Effector memory CD4-positive, alpha-beta T cell (primary cell): ENCODE data around the gene AHCYL1.

Experiments used
- DNase-seq, 3 donors: peaks; one replicate each; pipeline ENCODE4 v3.0.0-alpha.2; 2020
- H3K27ac ChIP-seq: 2 replicates; pipeline ENCODE4 v1.7.0; 2013; ENCODE audit warnings: mild to moderate bottlenecking, low read length, moderate library complexity; ENCODE audit not compliant: insufficient read depth, poor library complexity, severe bottlenecking
- H3K27me3 ChIP-seq: replicated peaks from 2 replicates; pipeline ENCODE4 v1.7.0; 2013; ENCODE audit warnings: mild to moderate bottlenecking, low read length; ENCODE audit not compliant: insufficient read depth, control insufficient read depth, poor library complexity, severe bottlenecking
- H3K36me3 ChIP-seq: 2 replicates; pipeline ENCODE4 v1.7.0; 2013; ENCODE audit warnings: mild to moderate bottlenecking, low read length, moderate library complexity; ENCODE audit not compliant: control insufficient read depth, insufficient read depth
- H3K4me1 ChIP-seq: 2 replicates; pipeline ENCODE4 v1.7.0; 2013; ENCODE audit warnings: low read length, mild to moderate bottlenecking; ENCODE audit not compliant: control insufficient read depth, insufficient read depth, poor library complexity, severe bottlenecking
- H3K4me3 ChIP-seq: 2 replicates; pipeline ENCODE4 v1.7.0; 2013; ENCODE audit warnings: low read length, low read depth, mild to moderate bottlenecking; ENCODE audit not compliant: insufficient read depth, poor library complexity, severe bottlenecking
- H3K9me3 ChIP-seq: 2 replicates; pipeline ENCODE4 v1.7.0; 2013; ENCODE audit warnings: mild to moderate bottlenecking, low read length, moderate library complexity; ENCODE audit not compliant: control insufficient read depth

The AHCYL1 gene

DNA sequence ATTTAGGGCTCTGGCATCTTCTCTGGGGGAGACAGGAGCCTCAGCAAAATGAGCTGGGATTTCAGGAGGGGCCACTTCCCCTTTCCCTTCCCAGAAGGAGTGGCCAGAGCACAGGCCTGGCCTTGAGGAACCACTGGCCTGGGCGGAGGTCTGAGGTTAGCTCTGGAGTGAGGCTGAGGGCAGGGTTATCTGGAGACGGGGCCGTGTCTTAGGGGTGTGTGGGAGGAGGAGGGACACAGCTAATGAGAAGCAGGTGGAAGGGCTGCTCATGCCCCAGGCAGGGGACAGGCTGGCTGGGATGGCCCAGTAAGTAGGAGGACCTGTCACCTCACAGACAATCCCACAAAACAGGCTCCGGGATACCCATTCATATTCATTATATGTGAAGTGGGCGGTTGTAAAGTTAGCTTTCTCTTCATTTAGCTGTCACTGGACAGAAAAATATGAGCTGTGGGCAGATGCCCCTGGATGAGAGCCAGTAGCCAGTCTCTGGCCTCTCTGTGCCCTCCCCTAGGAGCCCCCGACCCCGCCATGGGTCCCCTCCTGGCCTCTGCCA, 73.5 kb downstream of the AHCYL1 start:
- H3K27ac ChIP-seq = no peak overlapping the region
- H3K27me3 ChIP-seq = no peaks in the 10 kb centered on the region
- H3K4me3 ChIP-seq = no peak overlapping the region
- H3K4me1 ChIP-seq = no peaks in the 10 kb centered on the region
- no peaks in the 10 kb centered on the region for H3K9me3 ChIP-seq
- DNase-seq = no peak
- H3K36me3 ChIP-seq = peaks cover 53% of the 10 kb centered on the region

DNA sequence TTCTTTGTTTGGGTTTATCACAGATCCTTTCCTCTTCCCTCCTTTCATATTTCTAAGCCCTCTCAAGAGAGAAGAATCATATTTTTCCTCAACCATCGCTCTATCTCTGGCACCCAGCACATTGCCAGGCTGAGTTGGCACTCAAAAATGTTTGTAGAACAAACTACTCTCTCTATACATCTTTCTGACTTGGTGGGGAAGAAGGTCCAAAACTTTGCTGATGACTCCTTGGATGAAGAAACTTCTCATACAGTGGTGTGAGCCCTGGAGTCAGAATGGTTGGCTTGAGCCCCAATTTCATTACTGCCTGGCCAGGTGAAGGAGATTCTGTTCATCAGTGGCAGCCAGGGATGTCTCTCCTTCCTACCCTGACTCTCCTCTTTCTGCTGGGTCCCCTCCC, 74.0 kb downstream of the AHCYL1 start:
- H3K27ac ChIP-seq = no peak overlapping the region
- H3K4me3 ChIP-seq = no peak overlapping the region
- H3K9me3 ChIP-seq = no peaks in the 10 kb centered on the region
- no peak for DNase-seq
- H3K36me3 ChIP-seq = peaks cover 47% of the 10 kb centered on the region
- no peaks in the 10 kb centered on the region for H3K27me3 ChIP-seq
- H3K4me1 ChIP-seq = no peaks in the 10 kb centered on the region

DNA sequence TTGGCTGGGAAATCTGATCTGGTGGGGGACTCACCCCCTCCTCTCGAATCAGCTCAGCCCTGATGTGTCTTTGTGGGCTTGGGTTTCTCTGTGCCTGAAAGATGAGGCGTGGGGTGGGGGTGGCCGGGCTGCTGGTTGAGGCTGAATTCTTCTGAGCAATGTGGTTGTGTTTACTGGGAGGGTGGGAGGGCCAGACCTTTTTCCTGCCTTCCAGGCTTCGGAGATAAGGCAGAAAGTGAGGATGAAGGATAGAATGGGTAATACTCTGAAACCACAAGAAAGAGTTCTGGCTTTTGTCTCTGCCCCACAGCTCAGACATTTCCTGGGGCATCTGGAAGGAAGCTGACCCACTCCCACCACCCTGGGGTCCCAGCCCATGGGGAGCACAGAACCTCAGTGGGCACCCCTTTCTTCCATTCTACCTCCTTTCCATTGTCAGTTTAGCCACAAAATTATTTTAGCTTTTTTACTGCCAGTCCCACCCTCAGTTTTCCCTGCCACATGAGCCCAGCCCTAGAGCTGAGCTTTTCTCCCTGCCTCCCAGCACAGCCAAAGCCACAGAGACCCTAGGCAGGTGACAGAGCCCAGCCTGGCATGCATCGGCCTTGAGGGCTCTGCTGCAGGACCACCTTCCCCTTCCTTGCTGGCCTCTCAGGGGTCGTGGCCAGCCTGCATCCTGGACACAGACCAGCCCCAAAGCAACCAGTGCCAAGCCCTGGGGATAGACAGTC, 74.7 kb downstream of the AHCYL1 start:
- H3K4me1 ChIP-seq = no peaks in the 10 kb centered on the region
- no peak overlapping the region for H3K4me3 ChIP-seq
- no peak for DNase-seq

DNA sequence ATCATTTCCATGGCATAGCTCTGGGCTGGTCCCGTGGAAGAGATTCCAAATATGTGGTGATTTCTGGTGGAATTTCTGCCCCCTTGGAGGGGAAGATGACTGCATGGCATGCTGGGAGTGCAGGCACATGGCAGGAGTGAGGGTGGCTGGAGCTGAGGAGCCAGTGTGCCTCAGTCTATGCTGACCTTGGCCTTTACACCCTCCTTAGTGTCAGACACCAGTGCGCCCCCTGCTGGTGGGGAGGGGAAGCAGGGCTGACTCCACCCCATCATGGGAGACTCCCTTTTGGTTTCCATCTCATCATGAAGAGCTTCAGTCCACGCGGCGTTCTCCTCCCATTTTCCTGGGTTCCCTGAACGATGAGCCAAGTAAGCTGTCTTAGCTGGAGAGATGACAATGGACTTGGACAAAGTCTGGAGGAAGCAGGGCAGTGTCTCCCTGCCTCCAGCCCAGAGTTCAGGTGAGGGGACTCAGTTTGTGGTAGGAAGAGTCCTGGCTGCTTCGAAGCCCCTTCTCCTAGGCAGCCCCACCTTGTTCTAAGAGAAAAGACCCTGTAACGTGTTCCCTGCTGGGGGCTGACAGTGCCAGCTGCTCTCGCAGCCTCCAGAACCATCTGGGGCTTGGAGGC, 75.6 kb downstream of the AHCYL1 start:
- Histone ChIP-seq H3K27me3 (no peaks in the 10 kb centered on the region), H3K4me1 (no peaks in the 10 kb centered on the region), H3K36me3 (peaks cover 32% of the 10 kb centered on the region), H3K9me3 (no peaks in the 10 kb centered on the region), H3K4me3 (no peak overlapping the region), H3K27ac (no peak overlapping the region)
- peak; percentile 38 to 58 (median 51) for DNase-seq

More for the DNA sequence above, 74.7 kb downstream of the AHCYL1 start:
- H3K27me3 ChIP-seq = no peaks in the 10 kb centered on the region
- no peaks in the 10 kb centered on the region for H3K9me3 ChIP-seq
- H3K27ac ChIP-seq = no peak overlapping the region
- H3K36me3 ChIP-seq = peaks cover 40% of the 10 kb centered on the region

DNA sequence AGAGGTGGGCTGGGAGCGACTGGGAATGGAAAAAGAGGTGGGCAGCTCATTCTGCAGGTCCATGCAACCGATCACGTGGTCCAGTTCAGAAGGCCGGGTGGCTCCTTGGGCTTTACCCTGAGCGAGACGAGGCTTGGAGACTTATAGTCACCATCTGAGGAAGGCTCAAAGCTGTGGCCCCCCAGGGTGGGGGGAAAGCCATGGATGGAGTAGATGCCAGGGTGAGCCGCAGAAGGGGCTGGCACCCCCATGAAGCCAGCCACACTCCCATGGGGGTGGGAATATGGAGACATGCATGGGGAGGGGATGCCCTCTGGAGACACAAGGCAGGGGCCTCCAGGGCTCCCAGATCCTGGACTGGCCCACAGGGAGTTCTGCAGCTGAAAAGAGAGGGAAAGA, 76.1 kb downstream of the AHCYL1 start:
- H3K4me1 ChIP-seq = no peaks in the 10 kb centered on the region
- no peaks in the 10 kb centered on the region for H3K9me3 ChIP-seq
- DNase-seq = no peak
- no peak overlapping the region for H3K4me3 ChIP-seq
- H3K27me3 ChIP-seq = no peaks in the 10 kb centered on the region
- no peak overlapping the region for H3K27ac ChIP-seq
- peaks cover 26% of the 10 kb centered on the region for H3K36me3 ChIP-seq

DNA sequence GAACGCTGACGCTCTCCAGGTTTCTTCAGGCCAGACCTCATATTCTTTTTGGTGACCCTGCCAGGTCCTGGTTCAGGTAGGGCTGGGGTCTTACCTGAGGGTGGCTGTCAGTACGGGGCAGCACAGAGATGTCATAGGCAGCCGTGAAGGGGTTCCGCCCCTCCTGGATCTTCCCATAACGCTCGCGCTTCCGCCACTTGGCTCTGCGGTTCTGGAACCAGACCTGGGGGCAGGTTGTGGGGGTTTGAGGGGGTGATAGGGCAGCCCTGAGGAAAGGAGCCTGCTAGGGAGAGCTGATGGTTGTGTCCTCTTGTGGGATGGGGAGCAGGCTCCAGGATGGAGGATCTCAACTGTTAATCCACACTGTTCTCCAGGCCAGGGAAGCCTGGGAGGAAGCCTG, 76.8 kb downstream of the AHCYL1 start:
- H3K36me3 ChIP-seq = peaks cover 21% of the 10 kb centered on the region
- no peaks in the 10 kb centered on the region for H3K9me3 ChIP-seq
- no peaks in the 10 kb centered on the region for H3K4me1 ChIP-seq
- H3K4me3 ChIP-seq = no peak overlapping the region
- H3K27ac ChIP-seq = no peak overlapping the region
- no peaks in the 10 kb centered on the region for H3K27me3 ChIP-seq
- DNase-seq = no peak

DNA sequence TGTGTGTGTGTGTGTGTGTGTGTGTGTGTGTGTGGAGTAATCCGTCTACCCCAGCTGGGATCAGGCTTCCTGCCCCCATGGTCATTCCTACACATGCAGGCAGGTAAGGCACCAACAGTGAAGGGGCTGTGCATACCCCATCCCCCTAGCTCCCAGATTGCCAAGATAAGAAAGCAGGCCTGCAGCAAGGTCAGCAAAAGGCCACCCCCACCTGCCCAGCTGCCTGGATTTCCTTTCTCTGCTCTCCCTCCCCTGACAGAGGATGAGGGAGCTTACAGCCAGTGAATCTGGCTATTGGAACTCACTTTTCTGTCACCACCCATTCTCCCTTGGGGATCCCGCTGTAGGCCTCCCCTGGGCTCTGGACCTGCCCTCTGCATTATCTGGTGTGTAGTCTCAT, 78.0 kb downstream of the AHCYL1 start:
- H3K36me3 ChIP-seq = peaks cover 8% of the 10 kb centered on the region
- no peak overlapping the region for H3K27ac ChIP-seq
- H3K9me3 ChIP-seq = no peaks in the 10 kb centered on the region
- peaks cover 3% of the 10 kb centered on the region for H3K4me1 ChIP-seq
- peaks cover 5% of the 10 kb centered on the region for H3K27me3 ChIP-seq
- no peak overlapping the region for H3K4me3 ChIP-seq
- no peak for DNase-seq

DNA sequence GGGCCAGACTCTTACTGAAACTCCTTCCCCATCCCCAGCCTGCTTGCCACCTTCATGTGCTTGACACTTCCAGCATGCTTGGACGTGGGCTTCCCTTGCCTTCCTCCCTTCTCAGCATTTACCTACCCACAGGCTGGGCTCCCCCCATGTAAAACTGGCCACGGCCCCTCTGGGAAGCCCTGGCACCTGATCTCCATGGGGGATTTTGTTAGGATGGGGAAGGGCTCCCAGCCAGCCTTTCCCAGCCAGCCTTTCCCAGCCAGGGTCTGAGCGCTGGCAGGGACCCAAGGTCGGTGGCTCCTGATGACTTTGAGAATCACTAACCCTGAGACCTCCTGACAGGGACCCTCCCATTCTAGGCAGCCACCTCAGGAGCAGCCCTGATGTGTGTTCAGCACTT, 79.2 kb downstream of the AHCYL1 start:
- H3K4me1 ChIP-seq = peaks cover 15% of the 10 kb centered on the region
- H3K27ac ChIP-seq = no peak overlapping the region
- H3K27me3 ChIP-seq = peaks cover 16% of the 10 kb centered on the region
- H3K4me3 ChIP-seq = no peak overlapping the region
- DNase-seq = no peak
- no peaks in the 10 kb centered on the region for H3K9me3 ChIP-seq
- peaks cover under 1% of the 10 kb centered on the region for H3K36me3 ChIP-seq

DNA sequence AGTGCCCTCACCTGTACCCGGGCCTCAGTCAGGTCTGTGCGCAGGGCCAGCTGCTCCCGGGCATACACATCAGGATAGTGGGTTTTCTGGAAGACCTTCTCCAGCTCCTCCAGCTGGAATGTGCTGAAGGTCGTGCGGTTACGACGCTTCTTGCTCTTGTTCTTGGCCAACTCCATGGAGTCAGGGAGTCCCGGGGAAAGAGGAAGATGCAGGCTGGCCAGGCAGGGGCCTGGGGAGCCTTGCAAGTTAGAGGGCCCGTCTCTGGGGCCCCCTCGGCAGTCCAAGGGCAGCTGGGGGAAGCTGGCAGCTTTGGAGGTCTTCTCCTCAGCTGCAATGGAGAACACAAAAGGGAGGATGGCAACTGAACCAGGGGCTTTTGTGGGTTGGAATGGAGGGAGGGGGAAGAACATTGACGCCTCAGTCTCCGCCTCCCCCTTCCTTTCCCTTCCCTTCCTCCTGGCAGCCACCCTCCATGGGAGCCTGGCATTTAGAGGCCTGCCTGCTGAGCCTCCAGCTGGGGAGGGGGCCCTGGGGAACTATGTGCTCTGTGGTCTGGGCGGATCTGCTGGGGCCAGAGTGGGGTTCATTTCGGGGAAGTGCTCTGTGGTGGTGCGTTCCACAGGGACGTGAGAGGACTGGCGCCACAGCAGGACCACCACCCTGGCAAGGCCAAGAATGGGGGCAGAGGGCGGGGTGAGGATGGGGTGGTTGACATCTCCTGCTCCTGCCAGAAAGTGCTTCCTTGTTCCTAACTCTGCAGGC, 80.2 kb downstream of the AHCYL1 start:
- DNase-seq = no peak
- Histone ChIP-seq H3K27me3 (peaks cover 26% of the 10 kb centered on the region), H3K36me3 (no peaks in the 10 kb centered on the region), H3K9me3 (no peaks in the 10 kb centered on the region), H3K27ac (no peak overlapping the region), H3K4me1 (peaks cover 24% of the 10 kb centered on the region), H3K4me3 (no peak overlapping the region)

DNA sequence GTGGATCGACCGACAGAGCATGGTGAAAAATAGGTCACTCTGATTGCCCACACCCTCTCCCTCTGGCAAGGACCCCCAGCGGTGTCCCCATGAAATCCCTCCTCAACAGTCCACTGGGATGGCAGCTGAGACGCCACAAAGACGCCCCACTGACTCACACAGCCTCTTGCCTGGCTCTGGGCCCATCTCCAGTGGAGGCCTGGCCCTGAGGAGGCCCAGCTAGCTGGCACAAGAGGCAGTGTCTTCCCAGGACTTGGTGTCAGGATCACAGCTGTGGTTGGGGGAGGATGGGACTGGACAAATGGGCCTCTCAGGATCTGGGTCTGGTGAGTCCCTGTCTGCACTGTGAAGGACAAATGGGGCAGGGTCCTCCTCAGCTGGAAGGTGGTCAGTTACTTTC, 81.3 kb downstream of the AHCYL1 start:
- no peaks in the 10 kb centered on the region for H3K36me3 ChIP-seq
- no peaks in the 10 kb centered on the region for H3K9me3 ChIP-seq
- no peak overlapping the region for H3K27ac ChIP-seq
- H3K4me1 ChIP-seq = peaks cover 31% of the 10 kb centered on the region
- no peak for DNase-seq
- H3K4me3 ChIP-seq = no peak overlapping the region
- H3K27me3 ChIP-seq = peaks cover 34% of the 10 kb centered on the region
